ENCODE measurements around the gene ARL8B.
"Not testable (repeated sequence)": the region's sequence is repeated elsewhere in the genome, so short reads cannot be mapped to it uniquely, and the experiment has no call there.

ARL8B gene

GRCh38 chr3:5144316-5144994, 22.4 kb downstream of the ARL8B start:
- DNase-seq (ENCODE audit: low read depth in 4 of 4, low spot score in 1 of 4) = no peak

GRCh38 chr3:5145120-5145519, 23.0 kb downstream of the ARL8B start:
- DNase-seq (ENCODE audit: low read depth in 4 of 4, low spot score in 1 of 4) = no peak

GRCh38 chr3:5147152-5147551, 25.1 kb downstream of the ARL8B start:
- DNase-seq (ENCODE audit: low read depth in 4 of 4, low spot score in 1 of 4) = not testable (repeated sequence)

GRCh38 chr3:5149306-5149880, 27.3 kb downstream of the ARL8B start:
- no peak for DNase-seq (ENCODE audit: low read depth in 4 of 4, low spot score in 1 of 4)

- DNase-seq (ENCODE audit: low read depth in 4 of 4, low spot score in 1 of 4) = no peak
Observed at GRCh38 chr3:5151586-5151985, 29.5 kb downstream of the ARL8B start.

GRCh38 chr3:5153074-5153473, 31.0 kb downstream of the ARL8B start:
- no peak for DNase-seq (ENCODE audit: low read depth in 4 of 4, low spot score in 1 of 4)

- no peak for DNase-seq (ENCODE audit: low read depth in 4 of 4, low spot score in 1 of 4)
Observed at GRCh38 chr3:5155241-5155640, 33.1 kb downstream of the ARL8B start.

GRCh38 chr3:5160321-5160720, 38.2 kb downstream of the ARL8B start:
- no peak for DNase-seq (ENCODE audit: low read depth in 4 of 4, low spot score in 1 of 4)

GRCh38 chr3:5160940-5161858, 39.1 kb downstream of the ARL8B start:
- no peak for DNase-seq (ENCODE audit: low read depth in 4 of 4, low spot score in 1 of 4)

GRCh38 chr3:5162102-5162501, 40.0 kb downstream of the ARL8B start:
- no peak for DNase-seq (ENCODE audit: low read depth in 4 of 4, low spot score in 1 of 4)

GRCh38 chr3:5165698-5166097, 43.6 kb downstream of the ARL8B start:
- DNase-seq (ENCODE audit: low read depth in 4 of 4, low spot score in 1 of 4) = no peak

- no peak for DNase-seq (ENCODE audit: low read depth in 4 of 4, low spot score in 1 of 4)
Observed at GRCh38 chr3:5166846-5167245, 44.8 kb downstream of the ARL8B start.

GRCh38 chr3:5168110-5168509, 46.0 kb downstream of the ARL8B start:
- DNase-seq (ENCODE audit: low read depth in 4 of 4, low spot score in 1 of 4) = no peak

GRCh38 chr3:5169807-5170206, 47.7 kb downstream of the ARL8B start:
- DNase-seq (ENCODE audit: low read depth in 4 of 4, low spot score in 1 of 4) = no peak

GRCh38 chr3:5170975-5171374, 48.9 kb downstream of the ARL8B start:
- DNase-seq (ENCODE audit: low read depth in 4 of 4, low spot score in 1 of 4) = no peak

- DNase-seq (ENCODE audit: low read depth in 4 of 4, low spot score in 1 of 4) = no peak
Observed at GRCh38 chr3:5172018-5172417, 49.9 kb downstream of the ARL8B start.

- DNase-seq (ENCODE audit: low read depth in 4 of 4, low spot score in 1 of 4) = not testable (repeated sequence)
Observed at GRCh38 chr3:5179036-5179435, 56.9 kb downstream of the ARL8B start.

GRCh38 chr3:5181469-5182141, 59.5 kb downstream of the ARL8B start:
- no peak for DNase-seq (ENCODE audit: low read depth in 4 of 4, low spot score in 1 of 4)

- not testable (repeated sequence) for DNase-seq (ENCODE audit: low read depth in 4 of 4, low spot score in 1 of 4)
Observed at GRCh38 chr3:5183714-5184113, 61.6 kb downstream of the ARL8B start.

- no peak for DNase-seq (ENCODE audit: low read depth in 4 of 4, low spot score in 1 of 4)
Observed at GRCh38 chr3:5184499-5184898, 62.4 kb downstream of the ARL8B start.

GRCh38 chr3:5185093-5185673, 63.1 kb downstream of the ARL8B start:
- DNase-seq (ENCODE audit: low read depth in 4 of 4, low spot score in 1 of 4) = no peak
